ENCODE results near the gene SULT4A1.

DNA sequence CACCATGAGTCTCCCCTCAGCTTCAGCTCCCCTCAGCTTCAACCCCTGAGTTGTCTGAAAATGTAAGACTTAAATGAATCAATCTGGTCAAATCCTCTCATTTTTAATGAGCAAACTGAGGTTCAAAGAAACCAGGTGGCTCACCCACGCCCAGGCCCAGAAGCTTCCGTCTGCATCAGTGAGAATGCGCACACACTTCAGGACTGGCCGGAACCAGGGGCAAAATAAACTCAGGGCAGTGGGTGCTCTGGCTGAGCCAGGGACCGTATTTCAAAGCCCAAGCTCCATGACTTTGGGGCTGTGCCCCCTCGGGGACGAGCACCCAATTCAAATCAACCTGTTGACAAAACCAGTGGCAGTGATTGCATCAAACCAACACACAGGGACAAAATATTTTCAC, 3.1 kb downstream of the SULT4A1 start:
- no peak for TF ChIP-seq POLR2A (IDR thresholded peaks at IDR 0.05)
- TF ChIP-seq, protein P1, sequence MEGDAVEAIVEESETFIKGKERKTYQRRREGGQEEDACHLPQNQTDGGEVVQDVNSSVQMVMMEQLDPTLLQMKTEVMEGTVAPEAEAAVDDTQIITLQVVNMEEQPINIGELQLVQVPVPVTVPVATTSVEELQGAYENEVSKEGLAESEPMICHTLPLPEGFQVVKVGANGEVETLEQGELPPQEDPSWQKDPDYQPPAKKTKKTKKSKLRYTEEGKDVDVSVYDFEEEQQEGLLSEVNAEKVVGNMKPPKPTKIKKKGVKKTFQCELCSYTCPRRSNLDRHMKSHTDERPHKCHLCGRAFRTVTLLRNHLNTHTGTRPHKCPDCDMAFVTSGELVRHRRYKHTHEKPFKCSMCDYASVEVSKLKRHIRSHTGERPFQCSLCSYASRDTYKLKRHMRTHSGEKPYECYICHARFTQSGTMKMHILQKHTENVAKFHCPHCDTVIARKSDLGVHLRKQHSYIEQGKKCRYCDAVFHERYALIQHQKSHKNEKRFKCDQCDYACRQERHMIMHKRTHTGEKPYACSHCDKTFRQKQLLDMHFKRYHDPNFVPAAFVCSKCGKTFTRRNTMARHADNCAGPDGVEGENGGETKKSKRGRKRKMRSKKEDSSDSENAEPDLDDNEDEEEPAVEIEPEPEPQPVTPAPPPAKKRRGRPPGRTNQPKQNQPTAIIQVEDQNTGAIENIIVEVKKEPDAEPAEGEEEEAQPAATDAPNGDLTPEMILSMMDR (IDR thresholded peaks at IDR 0.05), result no peak

Data from thyroid gland (tissue), 4 donors.